Measurements from ENCODE around the gene GPHN. TPM values are rescaled to one million over a fixed set of nuclear protein-coding genes. Genes with fewer than 3 reads are reported as not detected.

The GPHN gene
- total and polyA plus RNA-seq, 2 of the 4 experiments (the other 2 are of a cell fraction) = 8.0 to 8.1 TPM

- no peak overlapping the region for H4K8ac ChIP-seq (ENCODE audit: low read depth in 2 of 2, low read length in 2 of 2)
- no peaks in the 10 kb centered on the region for H3K27me3 ChIP-seq (ENCODE audit: control insufficient read depth, insufficient read depth, low read length)
- no TSS peak for BruUV-seq (replicated peaks)
- H3K36me3 ChIP-seq (ENCODE audit: control insufficient read depth, insufficient read depth, low read length) = no peaks in the 10 kb centered on the region
- H3K56ac ChIP-seq (ENCODE audit: extremely low read depth, insufficient read depth, low read length) = no peak overlapping the region
- no peak overlapping the region for H4K91ac ChIP-seq (ENCODE audit: insufficient read depth, low read depth, low read length)
- ChIA-PET CTCF (interaction anchor here (0.6 kb wide), 1 partner anchor 1172 kb away, joined by 3 read pairs; no protein-coding TSS in a partner anchor), POLR2A (ENCODE audit: unreplicated experiment) (no interaction called here)
- H3K18ac ChIP-seq (ENCODE audit: low read depth, low read length) = no peak overlapping the region
- H2BK120ac ChIP-seq (ENCODE audit: low read depth, low read length) = no peak overlapping the region
- TF ChIP-seq USF2 (IDR thresholded peaks at IDR 0.05; ENCODE audit: low read depth, low read length) (no peak), BHLHE40 (IDR thresholded peaks at IDR 0.05; ENCODE audit: low read depth, low read length) (no peak), CHD1 (IDR thresholded peaks at IDR 0.05; ENCODE audit: low read depth, low read length) (no peak), ELK1 (IDR thresholded peaks at IDR 0.05; ENCODE audit: borderline replicate concordance, low read depth, low read length) (no peak), SMC3 (IDR thresholded peaks at IDR 0.05; ENCODE audit: low read depth, low read length) (no peak), NFE2L2 (IDR thresholded peaks at IDR 0.05; ENCODE audit: low read depth, low read length) (no peak), FOS (IDR thresholded peaks at IDR 0.05; ENCODE audit: low read depth, low read length) (no peak)
- no peaks in the 10 kb centered on the region for H4K20me1 ChIP-seq (ENCODE audit: insufficient read depth, low read length)
- H2AK5ac ChIP-seq (ENCODE audit: low read depth, low read length) = no peak overlapping the region
- no peak overlapping the region for H3K4me2 ChIP-seq (ENCODE audit: low read depth, low read length)
- WGBS, 2 experiments (ENCODE audit: extremely low coverage in 2 of 2, insufficient read length in 1 of 2) = no CpG with 5 or more reads among the region's 3 CpGs
- DNase-seq = no peak
- no peak overlapping the region for H3K4me3 ChIP-seq (ENCODE audit: insufficient read depth, low read depth, low read length)
- H2BK15ac ChIP-seq (ENCODE audit: low read depth, low read length) = no peak overlapping the region
- no peaks in the 10 kb centered on the region for H3K9me1 ChIP-seq (ENCODE audit: insufficient read depth, low read length)
- no peak overlapping the region for H2AFZ ChIP-seq (replicated peaks; ENCODE audit: low read length, poor library complexity)
- intact Hi-C loops (cut with micrococcal nuclease) = no loop called here
- no peak overlapping the region for H2AK9ac ChIP-seq (replicated peaks; ENCODE audit: low read depth, low read length, poor library complexity)
- H2BK5ac ChIP-seq (ENCODE audit: low read depth, low read length, poor library complexity, severe bottlenecking) = no peak overlapping the region
- no peak overlapping the region for H4K5ac ChIP-seq (ENCODE audit: low read depth, low read length)
- H3K27ac ChIP-seq (ENCODE audit: insufficient read depth, low read length) = no peak overlapping the region
- no peak overlapping the region for H3K23ac ChIP-seq (ENCODE audit: low read depth, low read length)
- in situ Hi-C loops (cut with MboI; ENCODE audit: low sequenced_read_pairs) = no loop called here
- no peak overlapping the region for H3K9ac ChIP-seq (ENCODE audit: low read depth, low read length)
- no peaks in the 10 kb centered on the region for H3K4me1 ChIP-seq (ENCODE audit: control insufficient read depth, insufficient read depth, low read length)
- H3K9me3 ChIP-seq (ENCODE audit: control insufficient read depth, insufficient read depth, low read length) = no peaks in the 10 kb centered on the region
- H3K4ac ChIP-seq (ENCODE audit: low read depth, low read length) = no peak overlapping the region
- no peak for ATAC-seq (ENCODE audit: low read depth)
- no peak overlapping the region for H2BK20ac ChIP-seq (ENCODE audit: low read depth, low read length)
- H3K79me1 ChIP-seq (ENCODE audit: low read depth in 1 of 2, low read length in 2 of 2) = no peaks in the 10 kb centered on the region
- dilution Hi-C loops (cut with HindIII; ENCODE audit: low sequenced_read_pairs, unreplicated experiment) = no loop called here
- H3K14ac ChIP-seq (replicated peaks; ENCODE audit: low read depth, low read length) = no peak overlapping the region
Measured at GRCh38 chr14:66650491-66650911, 142.6 kb downstream of the GPHN start.
